ENCODE data around the gene RBBP8NL. TPM values are rescaled to one million over a fixed set of nuclear protein-coding genes. Genes with fewer than 3 reads are reported as not detected.

Gene RBBP8NL
- total and polyA plus RNA-seq, 9 of the 15 experiments (the other 6 are each of a cell fraction or from before 2014, with no cell fraction given), result not detected

DNA sequence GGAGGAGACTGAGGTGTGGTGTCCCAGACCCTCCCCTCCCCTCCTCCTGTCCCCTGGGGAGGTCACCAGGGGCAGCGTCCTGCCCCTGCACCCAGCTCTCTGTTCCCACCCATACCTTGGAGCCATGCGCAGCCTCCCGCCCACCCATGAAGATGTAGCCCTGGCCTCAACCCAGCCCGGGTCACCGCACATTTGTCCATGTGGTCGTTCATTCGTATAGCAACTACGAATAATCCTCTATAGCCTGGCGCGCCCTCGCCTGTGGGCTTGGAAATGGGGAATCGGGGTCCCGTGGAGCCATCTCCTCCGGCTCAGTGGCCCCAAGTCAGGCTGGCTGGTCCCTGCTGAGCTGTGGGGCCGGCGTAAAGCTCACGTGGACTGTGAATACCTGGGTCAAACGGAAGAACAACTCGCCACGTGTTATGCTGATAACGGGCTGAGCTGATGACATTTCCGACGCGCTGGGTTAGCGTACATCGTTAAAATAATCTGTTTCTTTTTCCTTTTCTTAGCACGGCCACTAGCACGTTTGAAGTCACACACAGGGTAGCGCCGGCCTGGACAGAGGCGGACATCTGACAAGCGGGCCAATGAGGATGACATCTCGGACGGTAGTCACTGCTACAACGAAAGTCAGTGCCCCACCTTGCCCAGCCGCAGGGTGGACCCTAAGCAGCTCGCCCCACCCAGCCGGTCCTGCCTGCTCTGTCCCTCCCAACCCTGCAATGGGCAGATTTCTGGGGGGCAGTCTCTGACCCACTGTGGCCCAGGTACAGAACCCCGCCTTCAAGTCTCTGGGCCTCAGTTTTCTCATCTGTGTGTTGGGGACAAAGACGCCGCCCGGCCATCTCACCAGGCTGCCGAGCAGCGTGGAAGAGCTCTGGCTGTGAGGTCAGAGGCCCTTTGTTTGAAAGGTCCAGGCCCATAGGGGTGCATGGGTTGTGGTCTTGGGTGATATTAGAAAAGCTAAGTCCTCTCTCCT, 19.8 kb upstream of the RBBP8NL start:
- H3K4me1 ChIP-seq (replicated peaks in 1 of 2; ENCODE audit: control insufficient read depth in 2 of 2, insufficient read depth in 2 of 2, low read length in 2 of 2), result peaks cover 23 to 68% of the 10 kb centered on the region in 2 experiments; a peak in 4 of 5 replicates
- H3K4me3 ChIP-seq, result no peak overlapping the region
- DNase-seq (ENCODE audit: extremely low read depth in 1 of 4, low spot score in 3 of 4), result peak in 1 of 4 experiments; percentile 32
- peaks cover 0 to 13% of the 10 kb centered on the region in 2 experiments; a peak in 4 of 5 replicates for H3K27me3 ChIP-seq (ENCODE audit: control insufficient read depth in 2 of 2, insufficient read depth in 2 of 2, low read length in 2 of 2)
- no TSS peak for BruUV-seq (replicated peaks)
- CTCF ChIA-PET (ENCODE audit: low intra/inter-chr PET ratio), result no interaction called here
- FAIRE-seq, result no peak
- no peaks in the 10 kb centered on the region for H3K9me3 ChIP-seq (replicated peaks; ENCODE audit: control insufficient read depth, insufficient read depth, low read depth, low read length)
- in situ Hi-C loops (cut with MboI) (no loop called here), intact Hi-C loops (cut with micrococcal nuclease) (no loop called here)
- H3K9me1 ChIP-seq (ENCODE audit: control insufficient read depth, insufficient read depth, low read length), result no peaks in the 10 kb centered on the region
- 56% methylated on average over 37 of the region's 44 CpGs for whole genome bisulfite sequencing (ENCODE audit: insufficient coverage, low coverage, missing lambda C conversion rate)
- no peak overlapping the region for H3K4me2 ChIP-seq (ENCODE audit: insufficient read depth, low read length)
- peak overlapping the region in 1 of 2 experiments; percentile 26; a peak in 2 of 4 replicates for H3K9ac ChIP-seq (ENCODE audit: insufficient read depth in 1 of 2, low read depth in 2 of 2, low read length in 2 of 2)
- no peaks in the 10 kb centered on the region for H4K20me1 ChIP-seq (replicated peaks; ENCODE audit: control insufficient read depth, insufficient read depth, low read length)
- no peaks in the 10 kb centered on the region for H3K79me2 ChIP-seq (ENCODE audit: control insufficient read depth, insufficient read depth, low read length)
- H3K36me3 ChIP-seq (ENCODE audit: control insufficient read depth, insufficient read depth, low read length), result no peaks in the 10 kb centered on the region
- no peak overlapping the region for H3K27ac ChIP-seq (ENCODE audit: extremely low read depth, low read depth, low read length)
- ATAC-seq, result peak; percentile 19
- peak overlapping the region; percentile 71 for H2AFZ ChIP-seq (ENCODE audit: low read depth, low read length)
- POLR2A ChIA-PET, result interaction anchor here (0.7 to 1.5 kb wide), 2 partner anchors 12 to 220 kb away, joined by 3 to 5 read pairs; no protein-coding TSS in a partner anchor
- TF ChIP-seq PATZ1 (CRISPR knock-in tag; IDR thresholded peaks at IDR 0.05; ENCODE audit: borderline replicate concordance), result no peak
- TF ChIP-seq MCM5 (IDR thresholded peaks at IDR 0.05; ENCODE audit: low read depth), result no peak
- TF ChIP-seq ZNF143 (CRISPR knock-in tag; IDR thresholded peaks at IDR 0.05), result peak; percentile 19; the same call in 1 of the 2 replicates
- TF ChIP-seq, protein P1, sequence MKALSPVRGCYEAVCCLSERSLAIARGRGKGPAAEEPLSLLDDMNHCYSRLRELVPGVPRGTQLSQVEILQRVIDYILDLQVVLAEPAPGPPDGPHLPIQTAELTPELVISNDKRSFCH (CRISPR knock-in tag; IDR thresholded peaks at IDR 0.05), result no peak
- TF ChIP-seq, protein P1 (tag; IDR thresholded peaks at IDR 0.05), result 0 out of 2 replicates have a peak, but pooled peaks have one; percentile 25
- TF ChIP-seq SMAD4 (CRISPR knock-in tag; conservative IDR thresholded peaks at IDR 0.05), result peak; percentile 55
- TF ChIP-seq L3MBTL2 (IDR thresholded peaks at IDR 0.05), result peak; percentile 94
- TF ChIP-seq NR2C1 (IDR thresholded peaks at IDR 0.05), result no peak
- TF ChIP-seq NR2C1 (tag; IDR thresholded peaks at IDR 0.05), result peak; percentile 48; the same call in 1 of the 2 replicates
- TF ChIP-seq MAX (CRISPR knock-in tag; IDR thresholded peaks at IDR 0.05), result peak; percentile 87
- TF ChIP-seq, protein P2, sequence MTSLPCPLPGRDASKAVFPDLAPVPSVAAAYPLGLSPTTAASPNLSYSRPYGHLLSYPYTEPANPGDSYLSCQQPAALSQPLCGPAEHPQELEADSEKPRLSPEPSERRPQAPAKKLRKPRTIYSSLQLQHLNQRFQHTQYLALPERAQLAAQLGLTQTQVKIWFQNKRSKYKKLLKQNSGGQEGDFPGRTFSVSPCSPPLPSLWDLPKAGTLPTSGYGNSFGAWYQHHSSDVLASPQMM (CRISPR knock-in tag; IDR thresholded peaks at IDR 0.05), result no peak
- TF ChIP-seq, protein P3, sequence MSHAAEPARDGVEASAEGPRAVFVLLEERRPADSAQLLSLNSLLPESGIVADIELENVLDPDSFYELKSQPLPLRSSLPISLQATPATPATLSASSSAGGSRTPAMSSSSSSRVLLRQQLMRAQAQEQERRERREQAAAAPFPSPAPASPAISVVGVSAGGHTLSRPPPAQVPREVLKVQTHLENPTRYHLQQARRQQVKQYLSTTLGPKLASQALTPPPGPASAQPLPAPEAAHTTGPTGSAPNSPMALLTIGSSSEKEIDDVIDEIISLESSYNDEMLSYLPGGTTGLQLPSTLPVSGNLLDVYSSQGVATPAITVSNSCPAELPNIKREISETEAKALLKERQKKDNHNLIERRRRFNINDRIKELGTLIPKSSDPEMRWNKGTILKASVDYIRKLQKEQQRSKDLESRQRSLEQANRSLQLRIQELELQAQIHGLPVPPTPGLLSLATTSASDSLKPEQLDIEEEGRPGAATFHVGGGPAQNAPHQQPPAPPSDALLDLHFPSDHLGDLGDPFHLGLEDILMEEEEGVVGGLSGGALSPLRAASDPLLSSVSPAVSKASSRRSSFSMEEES (CRISPR knock-in tag; IDR thresholded peaks at IDR 0.05), result no peak
- TF ChIP-seq MEIS2 (IDR thresholded peaks at IDR 0.05; ENCODE audit: partially characterized antibody), result peak; percentile 9

Measured in K562 (cell line).